GM21717 (cell line): ENCODE data around the gene ANP32A.

ENCODE experiments used
- ATAC-seq: cut with Tn5 transposase; IDR thresholded peaks from one replicate; pipeline ENCODE4 v1.9.1; 2021; ENCODE audit warnings: mild to moderate bottlenecking, moderate library complexity; ENCODE audit not compliant: unreplicated experiment

Gene ANP32A

GRCh38 chr15:68800875-68801274, 19.8 kb downstream of the ANP32A start:
- ATAC-seq = no peak

- ATAC-seq = no peak
These were observed 22.2 kb downstream of the ANP32A start for GRCh38 chr15:68798346-68799094.

GRCh38 chr15:68797599-68798345, 22.9 kb downstream of the ANP32A start:
- ATAC-seq = no peak

- ATAC-seq = peak; percentile 43
These were observed 23.5 kb downstream of the ANP32A start for GRCh38 chr15:68797191-68797590.

GRCh38 chr15:68796576-68796975, 24.1 kb downstream of the ANP32A start:
- no peak for ATAC-seq

GRCh38 chr15:68795298-68795848, 25.3 kb downstream of the ANP32A start:
- peak; percentile 41 for ATAC-seq

- no peak for ATAC-seq
These were observed 25.8 kb downstream of the ANP32A start for GRCh38 chr15:68794863-68795262.

- no peak for ATAC-seq
These were observed 26.4 kb downstream of the ANP32A start for GRCh38 chr15:68794307-68794706.

GRCh38 chr15:68793776-68794175, 26.9 kb downstream of the ANP32A start:
- no peak for ATAC-seq

- no peak for ATAC-seq
These were observed 27.6 kb downstream of the ANP32A start for GRCh38 chr15:68792901-68793766.

GRCh38 chr15:68791431-68792283, 29.0 kb downstream of the ANP32A start:
- ATAC-seq = peak; percentile 59

- no peak for ATAC-seq
These were observed 29.8 kb downstream of the ANP32A start for GRCh38 chr15:68790910-68791309.

GRCh38 chr15:68790242-68790575, 30.5 kb downstream of the ANP32A start:
- ATAC-seq = no peak

- ATAC-seq = no peak
These were observed 31.0 kb downstream of the ANP32A start for GRCh38 chr15:68789534-68790241.

GRCh38 chr15:68789091-68789490, 31.6 kb downstream of the ANP32A start:
- ATAC-seq = no peak

- no peak for ATAC-seq
These were observed 32.5 kb downstream of the ANP32A start for GRCh38 chr15:68788264-68788624.

- no peak for ATAC-seq
These were observed 33.0 kb downstream of the ANP32A start for GRCh38 chr15:68787609-68788263.

- no peak for ATAC-seq
These were observed 33.9 kb downstream of the ANP32A start for GRCh38 chr15:68786753-68787152.

GRCh38 chr15:68785541-68785940, 35.2 kb downstream of the ANP32A start:
- no peak for ATAC-seq
